ENCODE data around the gene AKR1C2. TPM values are rescaled to one million over a fixed set of nuclear protein-coding genes. Genes with fewer than 3 reads are reported as not detected.

The AKR1C2 gene
- total and polyA plus RNA-seq, 7 donors, result 38.7 to 2,054 (median 161) TPM

GRCh38 chr10:4982764-4983226, 20.9 kb downstream of the AKR1C2 start:
- WGBS, 3 donors, result 86 to 87% (median 86%) methylated on average over 9 of the region's 9 CpGs
- intact Hi-C loops (cut with DNase I), result loop anchor here in 1 of 2 donors (10.0 kb wide), 2 partner anchors 112 to 138 kb away; partner anchors contain the start of gene AKR1C3
- TF ChIP-seq CTCF (IDR thresholded peaks at IDR 0.05), result no peak
- H3K27ac ChIP-seq, result no peak overlapping the region
- H3K9me3 ChIP-seq, result no peaks in the 10 kb centered on the region
- no peak overlapping the region for H3K4me3 ChIP-seq
- peak in 3 of 4 donors; percentile 42 to 44 (median 43) for ATAC-seq
- no peaks in the 10 kb centered on the region for H3K27me3 ChIP-seq (ENCODE audit: insufficient read depth in 3 of 3, low read length in 2 of 3)
- no peak for DNase-seq
- H3K36me3 ChIP-seq (ENCODE audit: insufficient read depth in 1 of 2, low read depth in 1 of 2), result peaks cover 0 to 15% of the 10 kb centered on the region in 2 donors
- no peaks in the 10 kb centered on the region for H3K4me1 ChIP-seq

GRCh38 chr10:4981722-4982471, 21.8 kb downstream of the AKR1C2 start:
- WGBS, 3 donors, result 60 to 66% (median 61%) methylated on average over 14 of the region's 14 CpGs
- no peaks in the 10 kb centered on the region for H3K27me3 ChIP-seq (ENCODE audit: insufficient read depth in 3 of 3, low read length in 2 of 3)

GRCh38 chr10:4980793-4981192, 22.9 kb downstream of the AKR1C2 start:
- H3K27me3 ChIP-seq (ENCODE audit: insufficient read depth in 3 of 3, low read length in 2 of 3), result no peaks in the 10 kb centered on the region
- no peak for ATAC-seq
- no peak overlapping the region for H3K27ac ChIP-seq
- peaks cover 0 to 33% of the 10 kb centered on the region in 2 donors for H3K36me3 ChIP-seq (ENCODE audit: insufficient read depth in 1 of 2, low read depth in 1 of 2)
- no peaks in the 10 kb centered on the region for H3K4me1 ChIP-seq
- intact Hi-C loops (cut with DNase I), result loop anchor here (1.0 to 10.0 kb wide), 3 partner anchors 114 to 136 kb away; partner anchors contain the start of gene AKR1C3 (in 1 of the 2)
- WGBS, 3 donors, result 93 to 96% (median 93%) methylated on average over 2 of the region's 2 CpGs
- no peak for TF ChIP-seq CTCF (IDR thresholded peaks at IDR 0.05)
- H3K9me3 ChIP-seq, result no peaks in the 10 kb centered on the region
- no peak for DNase-seq
- H3K4me3 ChIP-seq, result no peak overlapping the region

More at GRCh38 chr10:4981722-4982471, 21.8 kb downstream of the AKR1C2 start:
- peak in 3 of 4 donors; percentile 24 to 66 (median 51) for ATAC-seq
- Histone ChIP-seq H3K4me3 (no peak overlapping the region), H3K27ac (peak overlapping the region; percentile 9), H3K9me3 (no peaks in the 10 kb centered on the region), H3K4me1 (no peaks in the 10 kb centered on the region), H3K36me3 (ENCODE audit: insufficient read depth in 1 of 2, low read depth in 1 of 2) (peaks cover 0 to 24% of the 10 kb centered on the region in 2 donors)
- TF ChIP-seq CTCF (IDR thresholded peaks at IDR 0.05), result peak; percentile 41
- intact Hi-C loops (cut with DNase I), result loop anchor here (1.0 to 10.0 kb wide), 3 partner anchors 113 to 137 kb away; partner anchors contain the start of gene AKR1C3 (in 1 of the 2)
- no peak for DNase-seq

GRCh38 chr10:4978870-4979269, 24.8 kb downstream of the AKR1C2 start:
- intact Hi-C loops (cut with DNase I), result no loop called here
- TF ChIP-seq CTCF (IDR thresholded peaks at IDR 0.05), result no peak
- H3K27ac ChIP-seq, result no peak overlapping the region
- H3K9me3 ChIP-seq, result no peaks in the 10 kb centered on the region
- 93 to 97% (median 95%) methylated on average over 4 of the region's 4 CpGs for WGBS, 3 donors
- H3K27me3 ChIP-seq (ENCODE audit: insufficient read depth in 3 of 3, low read length in 2 of 3), result no peaks in the 10 kb centered on the region
- no peaks in the 10 kb centered on the region for H3K4me1 ChIP-seq
- H3K36me3 ChIP-seq (ENCODE audit: insufficient read depth in 1 of 2, low read depth in 1 of 2), result peaks cover 0 to 49% of the 10 kb centered on the region in 2 donors
- H3K4me3 ChIP-seq, result no peak overlapping the region
- DNase-seq (no peak), ATAC-seq (no peak)

Measured in psoas muscle (tissue), 8 donors.